ENCODE measurements around the gene MINDY3. TPM values are rescaled to one million over a fixed set of nuclear protein-coding genes. Genes with fewer than 3 reads are reported as not detected.

Gene MINDY3
- total RNA-seq, 1 experiment from 2014 or later: 10.8 TPM

- H3K79me2 ChIP-seq (ENCODE audit: low read depth): peaks cover 8% of the 10 kb centered on the region; the same call in 1 of the 2 replicates
- TF ChIP-seq EZH2 (IDR thresholded peaks at IDR 0.05; ENCODE audit: low read depth) (no peak), CTCF (conservative IDR thresholded peaks at IDR 0.05) (no peak)
- H3K4me3 ChIP-seq: peak overlapping the region; percentile 93
- H3K9me3 ChIP-seq (ENCODE audit: insufficient read depth, low read depth): peaks cover 13% of the 10 kb centered on the region
- no peaks in the 10 kb centered on the region for H3F3A ChIP-seq (ENCODE audit: insufficient read depth, low read depth)
- H3K4me1 ChIP-seq (replicated peaks; ENCODE audit: insufficient read depth): peaks cover 12% of the 10 kb centered on the region
- H3K27me3 ChIP-seq (ENCODE audit: insufficient read depth, low read depth): peaks cover 23% of the 10 kb centered on the region; the same call in 1 of the 2 replicates
- no peak for DNase-seq
- TSS peak; percentile 50 for BruUV-seq (replicated peaks)
- no peaks in the 10 kb centered on the region for H3K9me2 ChIP-seq (ENCODE audit: insufficient read depth)
- H3K4me2 ChIP-seq: peak overlapping the region; percentile 77
- ChIA-PET CTCF (no interaction called here), POLR2A (ENCODE audit: unreplicated experiment) (interaction anchor here (0.7 kb wide), 1 partner anchor 344 kb away, joined by 3 read pairs; no protein-coding TSS in a partner anchor)
- H2AFZ ChIP-seq: peak overlapping the region; percentile 99
- intact Hi-C loops (cut with micrococcal nuclease; ENCODE audit: unreplicated experiment): no loop called here
- H4K20me1 ChIP-seq (ENCODE audit: insufficient read depth): no peaks in the 10 kb centered on the region
- no peak overlapping the region for H3K27ac ChIP-seq
- H3K36me3 ChIP-seq (ENCODE audit: low read depth): no peaks in the 10 kb centered on the region
Measured at GRCh38 chr10:15860692-15861201, 440 bp upstream of the MINDY3 start.

- no peaks in the 10 kb centered on the region for H3K36me3 ChIP-seq (ENCODE audit: low read depth)
- no TSS peak for BruUV-seq (replicated peaks)
- POLR2A ChIA-PET (ENCODE audit: unreplicated experiment): no interaction called here
- peak overlapping the region; percentile 77 for H3K4me2 ChIP-seq
- H3K27ac ChIP-seq: no peak overlapping the region
- no peaks in the 10 kb centered on the region for H3F3A ChIP-seq (ENCODE audit: insufficient read depth, low read depth)
- H2AFZ ChIP-seq: peak overlapping the region; percentile 99
- TF ChIP-seq CTCF (conservative IDR thresholded peaks at IDR 0.05) (no peak), EZH2 (IDR thresholded peaks at IDR 0.05; ENCODE audit: low read depth) (no peak)
- peaks cover 12% of the 10 kb centered on the region for H3K4me1 ChIP-seq (replicated peaks; ENCODE audit: insufficient read depth)
- H3K4me3 ChIP-seq: peak overlapping the region; percentile 93
- no peaks in the 10 kb centered on the region for H3K9me2 ChIP-seq (ENCODE audit: insufficient read depth)
- DNase-seq: no peak
- H4K20me1 ChIP-seq (ENCODE audit: insufficient read depth): no peaks in the 10 kb centered on the region
- intact Hi-C loops (cut with micrococcal nuclease; ENCODE audit: unreplicated experiment): no loop called here
- H3K27me3 ChIP-seq (ENCODE audit: insufficient read depth, low read depth): peaks cover 10% of the 10 kb centered on the region; the same call in 1 of the 2 replicates
- peaks cover 8% of the 10 kb centered on the region; the same call in 1 of the 2 replicates for H3K79me2 ChIP-seq (ENCODE audit: low read depth)
- CTCF ChIA-PET: no interaction called here
- H3K9me3 ChIP-seq (ENCODE audit: insufficient read depth, low read depth): peaks cover 13% of the 10 kb centered on the region
Measured at GRCh38 chr10:15859509-15859905, 800 bp downstream of the MINDY3 start.

GRCh38 chr10:15858861-15859281 is 1.4 kb downstream of the MINDY3 start:
- peaks cover 12% of the 10 kb centered on the region for H3K4me1 ChIP-seq (replicated peaks; ENCODE audit: insufficient read depth)
- POLR2A ChIA-PET (ENCODE audit: unreplicated experiment): no interaction called here

More at GRCh38 chr10:15858861-15859281, 1.4 kb downstream of the MINDY3 start:
- Histone ChIP-seq H3F3A (ENCODE audit: insufficient read depth, low read depth) (no peaks in the 10 kb centered on the region), H3K27me3 (ENCODE audit: insufficient read depth, low read depth) (peaks cover 4% of the 10 kb centered on the region; the same call in 1 of the 2 replicates), H3K4me2 (peak overlapping the region; percentile 77), H4K20me1 (ENCODE audit: insufficient read depth) (no peaks in the 10 kb centered on the region), H3K36me3 (ENCODE audit: low read depth) (no peaks in the 10 kb centered on the region), H3K79me2 (ENCODE audit: low read depth) (peaks cover 8% of the 10 kb centered on the region; the same call in 1 of the 2 replicates), H2AFZ (no peak overlapping the region), H3K9me3 (ENCODE audit: insufficient read depth, low read depth) (peaks cover 13% of the 10 kb centered on the region), H3K4me3 (peak overlapping the region; percentile 93; the same call in 1 of the 2 replicates), H3K9me2 (ENCODE audit: insufficient read depth) (no peaks in the 10 kb centered on the region), H3K27ac (no peak overlapping the region)
- no TSS peak for BruUV-seq (replicated peaks)
- no peak for DNase-seq
- CTCF ChIA-PET: no interaction called here
- TF ChIP-seq EZH2 (IDR thresholded peaks at IDR 0.05; ENCODE audit: low read depth): no peak
- TF ChIP-seq CTCF (conservative IDR thresholded peaks at IDR 0.05): no peak
- intact Hi-C loops (cut with micrococcal nuclease; ENCODE audit: unreplicated experiment): no loop called here
